T-helper 22 cell (primary cell): ENCODE measurements around the gene ENTREP3.
A peak's percentile ranks its signal among the peaks of the same experiment; 100 is the strongest.
"Not testable (repeated sequence)": the region's sequence is repeated elsewhere in the genome, so short reads cannot be mapped to it uniquely, and the experiment has no call there.

ENCODE experiments used
- DNase-seq: peaks from one replicate; pipeline ENCODE4 v3.0.0-alpha.2; 2020; ENCODE audit warnings: low read depth

ENTREP3 gene, protein sequence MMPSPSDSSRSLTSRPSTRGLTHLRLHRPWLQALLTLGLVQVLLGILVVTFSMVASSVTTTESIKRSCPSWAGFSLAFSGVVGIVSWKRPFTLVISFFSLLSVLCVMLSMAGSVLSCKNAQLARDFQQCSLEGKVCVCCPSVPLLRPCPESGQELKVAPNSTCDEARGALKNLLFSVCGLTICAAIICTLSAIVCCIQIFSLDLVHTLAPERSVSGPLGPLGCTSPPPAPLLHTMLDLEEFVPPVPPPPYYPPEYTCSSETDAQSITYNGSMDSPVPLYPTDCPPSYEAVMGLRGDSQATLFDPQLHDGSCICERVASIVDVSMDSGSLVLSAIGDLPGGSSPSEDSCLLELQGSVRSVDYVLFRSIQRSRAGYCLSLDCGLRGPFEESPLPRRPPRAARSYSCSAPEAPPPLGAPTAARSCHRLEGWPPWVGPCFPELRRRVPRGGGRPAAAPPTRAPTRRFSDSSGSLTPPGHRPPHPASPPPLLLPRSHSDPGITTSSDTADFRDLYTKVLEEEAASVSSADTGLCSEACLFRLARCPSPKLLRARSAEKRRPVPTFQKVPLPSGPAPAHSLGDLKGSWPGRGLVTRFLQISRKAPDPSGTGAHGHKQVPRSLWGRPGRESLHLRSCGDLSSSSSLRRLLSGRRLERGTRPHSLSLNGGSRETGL

DNA sequence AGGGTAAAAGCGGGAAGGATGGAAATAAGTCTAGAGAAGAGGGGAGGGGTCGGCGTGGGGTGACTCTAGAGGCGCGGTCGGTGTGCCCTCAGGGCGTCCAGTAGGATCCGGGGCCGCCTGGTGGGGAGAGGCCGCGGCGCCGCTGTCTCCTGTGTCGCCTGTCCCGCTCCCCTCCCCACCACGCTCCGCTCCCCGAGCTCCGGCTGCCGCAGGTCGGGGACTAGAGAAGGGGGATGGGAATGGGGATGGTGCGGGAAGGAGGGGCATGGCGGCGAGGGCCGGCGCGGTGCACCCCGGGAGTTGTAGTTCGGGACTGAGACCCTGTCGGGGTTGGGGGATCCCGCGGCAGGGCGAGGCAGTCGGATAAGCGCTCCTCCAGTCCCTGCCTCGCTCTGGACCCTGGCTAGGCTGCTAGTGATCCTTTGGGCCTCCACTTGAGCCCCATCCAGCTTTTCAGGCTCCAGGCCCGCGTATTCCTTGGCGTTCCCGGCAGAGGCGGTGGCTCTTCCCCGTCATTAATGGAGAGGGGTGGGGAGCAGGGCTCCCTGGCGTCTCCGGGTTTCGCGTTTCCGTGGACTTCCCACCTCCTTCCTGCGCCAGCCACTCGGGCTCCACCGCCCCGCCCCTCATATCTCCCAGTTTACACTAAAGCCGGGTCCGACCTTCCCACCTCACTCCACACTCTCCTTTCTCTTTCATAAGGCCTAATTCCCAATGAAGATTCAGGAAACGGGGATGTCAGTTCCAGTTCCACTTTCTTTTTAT, at the start of gene ENTREP3:
Gene ENTREP3 (minus strand): TSS at position 241 of the 765 bp plus-strand sequence. CDS start 606 bp downstream, outside the sequence.
- peak; percentile 65 for DNase-seq

DNA sequence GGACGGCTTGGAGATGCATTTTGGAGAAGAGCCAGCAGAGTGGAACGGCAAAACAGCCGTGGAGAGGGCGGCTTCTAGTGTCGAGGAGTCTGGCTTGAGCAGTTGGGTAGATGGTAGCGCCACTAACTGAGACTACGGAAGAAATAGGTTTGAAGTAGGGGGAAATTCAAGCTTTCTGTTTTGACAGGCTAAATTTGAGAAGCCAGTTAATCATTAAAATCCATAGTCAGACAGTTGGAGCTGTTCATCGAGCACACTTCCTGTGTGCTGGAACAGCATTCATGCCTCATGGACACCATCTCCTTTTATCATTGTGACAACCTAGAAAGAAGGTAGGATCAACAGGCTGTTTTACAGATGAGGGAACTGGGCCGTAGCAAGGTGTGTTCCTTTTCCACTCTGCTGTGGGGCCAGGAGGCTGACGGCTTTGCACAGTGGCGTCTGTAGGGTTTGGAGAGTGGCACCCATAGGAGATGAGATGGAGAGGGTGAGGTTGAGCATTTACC, 49.3 kb upstream of the ENTREP3 start:
- no peak for DNase-seq

DNA sequence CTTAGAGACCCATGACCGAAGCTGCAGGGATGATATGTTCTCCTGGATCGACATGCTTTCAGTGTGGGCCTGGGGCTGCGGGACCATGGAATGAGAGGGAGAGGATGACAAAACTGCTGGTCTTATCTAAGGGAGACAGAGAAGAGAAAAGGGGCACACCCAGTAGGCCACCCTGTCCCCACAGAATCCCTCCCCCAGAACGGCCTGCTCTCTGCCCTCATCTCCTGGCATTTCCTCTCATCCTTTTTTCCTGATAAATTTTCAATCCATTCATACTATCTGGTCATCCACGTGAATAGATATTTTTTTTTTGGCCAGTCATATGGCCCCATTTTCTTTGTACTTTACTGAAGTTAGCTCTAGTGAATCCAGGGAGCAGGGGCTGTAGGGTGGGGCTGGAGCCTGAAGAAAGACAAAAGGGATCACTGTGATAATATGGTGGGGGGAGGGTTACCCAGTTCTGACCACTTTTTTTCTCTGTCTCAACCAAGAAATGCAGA, 46.1 kb upstream of the ENTREP3 start, which contains the start of gene PKLR:
Gene PKLR (minus strand): TSS at position 97 of the 500 bp plus-strand sequence. CDS start 43 bp downstream, at position 54.
- no peak for DNase-seq

DNA sequence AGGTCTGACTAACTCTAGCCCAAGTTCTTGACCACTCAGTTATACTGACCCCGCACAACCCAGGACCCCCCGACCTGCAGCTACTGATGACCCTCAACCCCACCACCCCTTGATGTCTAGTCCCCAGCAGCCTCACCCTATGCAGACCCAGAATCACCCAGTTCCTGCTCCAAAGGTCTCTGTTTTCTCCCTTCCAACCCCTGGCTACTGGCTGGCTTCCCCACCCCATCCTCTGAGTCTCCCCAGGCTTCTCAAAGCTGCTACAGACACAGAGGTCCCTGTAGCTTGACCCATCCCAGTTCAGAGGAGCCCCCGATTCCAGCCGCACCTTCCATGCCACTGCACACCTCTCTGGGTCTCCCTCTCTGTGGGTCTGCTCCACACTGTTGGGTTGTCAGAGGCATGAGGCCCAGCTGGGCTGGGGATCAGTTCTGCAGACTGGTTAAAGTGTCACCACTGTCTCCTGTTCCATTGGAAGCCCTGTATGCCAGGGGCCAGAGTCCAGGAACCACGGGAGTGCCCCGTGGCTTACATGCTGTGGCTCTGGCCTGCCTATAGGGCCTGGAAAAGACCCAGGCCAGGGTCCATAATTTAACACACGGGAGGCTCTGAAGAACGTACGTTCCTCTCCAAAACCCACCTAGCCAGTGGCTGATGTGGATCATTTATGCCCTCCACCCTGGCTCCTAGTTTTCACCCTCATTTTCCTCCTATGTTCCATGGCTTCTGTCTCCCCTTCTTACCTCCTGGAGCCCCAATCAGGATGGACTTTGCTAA, 45.5 kb upstream of the ENTREP3 start:
- no peak for DNase-seq

DNA sequence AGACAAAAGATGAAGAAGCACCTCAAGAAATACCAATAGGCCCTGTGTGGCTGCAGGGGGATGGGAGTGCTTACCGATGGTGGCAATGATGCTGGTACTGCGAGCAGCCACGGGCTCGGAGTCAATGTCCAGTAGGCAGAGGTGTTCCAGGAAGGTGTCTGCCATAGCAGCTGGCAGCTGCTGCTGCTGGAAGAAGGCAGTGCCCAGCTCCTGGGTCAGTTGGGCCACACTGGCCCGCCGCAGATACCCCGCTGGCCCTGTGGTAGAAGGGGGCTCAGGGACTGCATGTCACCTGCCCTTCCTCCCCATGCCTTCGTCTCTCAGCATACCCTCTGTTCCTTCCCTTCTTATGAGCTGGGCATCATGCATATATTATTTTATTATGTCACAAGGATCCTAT, 44.7 kb upstream of the ENTREP3 start:
- DNase-seq = no peak

DNA sequence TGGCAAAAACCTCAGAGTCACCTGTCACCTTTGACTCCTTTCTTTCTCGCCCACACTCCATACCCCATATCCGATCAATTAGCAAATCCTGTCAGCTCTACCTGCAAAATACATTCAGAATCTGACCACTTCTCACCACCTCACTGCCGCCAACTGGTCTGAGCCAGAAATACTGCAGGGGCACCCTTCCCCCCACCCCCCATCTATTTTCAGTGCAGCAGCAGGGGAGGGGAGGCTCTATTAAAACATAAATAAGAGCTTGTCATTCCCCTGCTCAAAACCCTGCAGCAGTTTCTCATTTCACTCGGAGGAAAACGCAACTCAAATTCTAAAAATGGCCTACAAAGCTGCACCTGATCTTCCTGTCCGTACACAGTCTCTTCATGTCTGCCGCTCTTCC, 42.1 kb upstream of the ENTREP3 start:
- no peak for DNase-seq

DNA sequence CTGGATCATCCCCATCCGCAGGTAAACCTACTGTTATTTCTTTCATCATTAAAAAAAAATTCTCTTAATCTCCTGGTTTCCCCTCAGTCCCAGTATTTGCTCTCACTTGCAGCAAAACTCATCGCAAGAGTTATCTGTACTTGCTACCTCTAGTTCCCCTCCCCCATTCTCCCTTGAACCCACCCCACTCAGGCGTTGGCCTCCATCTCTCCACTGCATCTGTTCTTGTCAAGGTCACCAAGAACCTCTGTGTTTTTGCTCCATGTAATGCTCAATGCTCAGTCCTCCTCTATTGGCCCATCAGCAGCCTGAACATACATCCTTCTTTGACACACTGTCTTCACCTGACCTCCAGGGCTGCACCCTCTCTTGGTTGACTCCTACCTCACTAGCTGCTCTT, 41.4 kb upstream of the ENTREP3 start:
- DNase-seq = no peak

DNA sequence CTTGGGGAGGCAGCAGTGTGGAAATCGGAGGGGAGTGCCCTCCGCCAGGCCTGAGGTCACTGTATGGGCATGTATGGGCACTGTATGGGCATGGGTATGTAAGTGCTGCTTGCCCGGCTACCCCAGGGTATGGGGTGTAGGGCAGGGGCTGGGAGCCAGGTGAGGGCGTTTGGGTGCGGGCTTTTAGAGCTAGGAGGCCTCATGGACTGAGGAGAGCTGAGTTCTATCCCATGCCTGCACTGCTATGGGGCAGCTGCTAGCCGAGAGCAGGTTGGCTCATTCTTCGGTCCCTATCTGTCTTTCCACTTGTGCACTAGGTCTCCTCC, 40.6 kb upstream of the ENTREP3 start:
- no peak for DNase-seq

DNA sequence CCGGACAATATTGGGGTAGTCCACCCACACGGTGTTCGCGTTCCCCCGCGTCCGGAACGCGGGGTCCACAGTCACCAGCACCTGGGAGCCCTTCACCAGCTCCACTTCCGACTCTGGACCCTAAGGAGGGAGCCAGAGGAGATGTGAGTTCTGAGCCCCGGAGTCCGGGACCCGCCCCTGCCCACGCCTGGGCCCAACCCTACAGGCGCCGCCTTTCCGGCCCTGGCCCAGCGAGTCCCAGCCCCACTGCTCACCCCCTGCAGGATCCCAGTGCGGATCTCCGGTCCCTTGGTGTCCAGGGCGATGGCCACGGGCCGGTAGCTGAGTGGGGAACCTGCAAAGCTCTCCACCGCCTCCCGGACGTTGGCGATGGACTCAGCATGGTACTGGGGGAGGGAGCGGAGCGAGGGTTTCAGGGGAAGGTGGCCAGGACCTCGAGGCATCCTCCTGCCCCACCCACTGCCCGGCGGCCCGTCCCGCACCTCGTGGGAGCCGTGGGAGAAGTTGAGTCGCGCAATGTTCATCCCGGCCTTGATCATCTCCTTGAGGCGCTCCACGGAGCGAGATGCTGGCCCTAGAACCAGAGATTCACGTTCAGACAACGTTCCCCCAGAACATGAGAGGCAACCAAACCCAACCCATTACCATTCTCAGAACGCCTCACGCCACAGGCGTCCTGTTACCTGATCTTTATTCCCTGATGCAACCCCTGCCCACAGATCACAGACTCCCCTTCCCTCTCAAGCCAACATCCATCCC, 40.1 kb upstream of the ENTREP3 start:
- no peak for DNase-seq

DNA sequence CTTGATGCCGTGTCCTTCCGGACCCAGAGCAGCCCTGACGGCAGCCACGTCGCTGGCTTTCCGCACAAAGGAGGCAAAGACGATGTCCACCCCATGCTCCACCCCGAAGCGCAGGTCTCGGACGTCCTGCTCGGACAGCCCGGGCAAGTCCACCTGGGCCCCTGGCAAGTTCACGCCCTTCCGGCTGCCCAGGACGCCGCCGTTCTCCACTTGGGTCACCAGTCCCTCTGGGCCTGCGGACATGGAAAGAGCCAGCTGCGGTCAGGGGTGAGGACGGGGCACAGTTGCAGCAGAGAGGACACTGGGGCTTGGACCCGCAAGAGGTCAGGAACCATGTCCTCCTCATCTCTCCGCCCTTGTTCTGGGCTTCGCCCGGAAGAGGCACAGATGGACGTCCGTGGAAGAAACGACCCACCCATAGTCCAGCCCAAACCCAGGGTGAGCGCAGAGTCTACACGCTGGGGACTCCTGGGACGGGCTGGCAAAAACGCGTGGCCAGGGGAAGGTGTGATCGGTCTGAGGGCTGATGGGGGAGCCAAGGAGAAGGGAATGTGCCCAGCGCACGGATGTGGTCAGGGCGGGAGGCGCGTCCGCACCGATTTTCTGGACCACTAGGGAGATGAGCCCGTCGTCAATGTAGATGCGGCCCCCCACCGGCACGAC, 39.4 kb upstream of the ENTREP3 start:
- no peak for DNase-seq

DNA sequence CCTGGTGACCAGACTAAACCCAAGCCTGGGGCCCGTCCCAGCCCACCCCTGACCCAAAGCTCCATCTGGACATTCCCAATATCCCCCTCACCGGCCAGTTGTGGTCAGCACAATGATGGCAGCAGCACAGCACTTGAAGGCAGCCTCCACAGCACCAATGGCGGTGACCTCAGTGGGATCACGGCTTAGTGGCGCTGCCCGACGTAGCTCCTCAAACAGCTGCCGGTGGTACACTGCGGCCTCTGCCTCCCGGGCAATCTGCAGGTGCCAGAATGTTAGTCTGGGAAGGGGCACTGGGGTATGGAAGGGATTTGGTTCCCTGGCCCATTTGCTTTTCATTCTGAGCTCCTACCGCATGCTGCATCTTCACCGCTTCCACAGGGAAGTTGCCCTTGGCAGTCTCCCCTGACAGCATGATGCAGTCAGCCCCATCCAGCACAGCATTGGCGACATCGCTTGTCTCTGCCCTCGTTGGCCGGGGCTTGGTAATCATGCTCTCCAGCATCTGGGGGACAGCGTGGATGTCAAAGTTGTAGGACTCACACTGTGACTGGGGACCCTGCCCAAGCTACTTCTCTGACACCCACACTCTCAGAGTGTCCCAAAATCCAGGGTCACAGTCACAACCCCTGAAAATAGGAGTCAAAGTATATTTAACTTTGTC, 37.9 kb upstream of the ENTREP3 start:
- DNase-seq = no peak

DNA sequence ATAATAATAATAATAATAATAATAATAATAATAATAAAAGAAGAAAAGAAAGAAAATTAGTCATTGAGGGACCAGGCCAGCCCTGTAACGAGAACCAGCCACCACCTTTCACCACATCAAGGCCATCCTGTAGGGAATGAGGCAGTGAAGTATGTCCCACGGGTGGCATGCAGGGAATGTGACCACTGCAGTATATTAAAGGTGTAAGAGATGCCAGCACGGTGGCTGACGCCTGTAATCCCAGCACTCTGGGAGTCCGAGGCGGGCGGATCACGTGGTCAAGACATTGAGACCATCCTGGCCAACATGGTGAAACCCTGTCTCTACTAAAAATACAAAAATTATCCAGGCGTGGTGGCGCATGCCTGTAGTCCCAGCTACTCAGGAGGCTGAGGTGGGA, 35.7 kb upstream of the ENTREP3 start:
- not testable (repeated sequence) for DNase-seq

DNA sequence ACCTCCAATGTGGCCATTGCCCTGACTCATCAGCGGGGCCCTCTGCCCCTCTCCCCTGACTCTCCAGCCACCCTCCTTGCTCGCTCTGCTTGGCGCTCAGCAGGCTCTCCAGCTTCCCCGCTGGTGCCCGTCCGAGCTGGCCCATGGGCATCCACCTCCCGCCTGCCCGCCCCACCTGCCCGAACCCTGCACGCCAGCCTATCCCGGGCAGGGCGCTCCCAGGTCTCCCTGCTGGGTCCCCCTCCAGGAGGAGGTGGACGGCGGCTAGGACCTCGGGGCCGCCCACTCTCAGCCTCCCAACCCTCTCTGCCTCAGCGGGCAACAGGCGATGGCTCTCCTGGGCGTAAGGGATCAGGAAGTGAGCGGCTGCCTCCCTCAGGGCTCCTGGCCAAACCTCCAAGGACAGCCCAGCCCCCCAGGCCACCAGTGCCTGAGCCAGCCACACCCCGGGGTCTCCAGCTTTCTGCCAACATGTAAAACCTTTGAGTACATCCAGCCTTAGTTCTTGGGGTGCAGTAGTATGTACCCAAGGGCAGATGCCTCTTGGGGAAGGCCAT, 32.8 kb upstream of the ENTREP3 start:
- DNase-seq = no peak

DNA sequence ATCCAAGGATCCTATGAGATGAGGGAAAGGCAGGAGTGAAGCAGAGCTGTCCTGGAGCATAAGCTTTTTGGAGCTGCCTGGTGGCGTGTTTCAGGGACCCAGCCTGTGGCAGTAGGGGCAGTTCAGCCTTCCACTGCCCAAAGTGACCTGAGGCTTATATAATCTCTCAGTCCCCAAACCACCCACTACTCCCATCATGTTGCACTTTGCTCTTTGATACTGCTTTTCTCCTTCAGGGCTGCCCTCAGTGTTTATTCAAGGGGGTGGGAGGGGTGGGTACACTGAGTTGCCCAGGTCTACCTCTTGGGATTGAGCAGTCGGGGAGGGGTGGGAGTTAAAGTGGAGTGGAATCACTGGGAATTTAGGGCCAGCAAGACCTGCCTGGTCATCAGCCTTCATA, 31.3 kb upstream of the ENTREP3 start:
- no peak for DNase-seq

DNA sequence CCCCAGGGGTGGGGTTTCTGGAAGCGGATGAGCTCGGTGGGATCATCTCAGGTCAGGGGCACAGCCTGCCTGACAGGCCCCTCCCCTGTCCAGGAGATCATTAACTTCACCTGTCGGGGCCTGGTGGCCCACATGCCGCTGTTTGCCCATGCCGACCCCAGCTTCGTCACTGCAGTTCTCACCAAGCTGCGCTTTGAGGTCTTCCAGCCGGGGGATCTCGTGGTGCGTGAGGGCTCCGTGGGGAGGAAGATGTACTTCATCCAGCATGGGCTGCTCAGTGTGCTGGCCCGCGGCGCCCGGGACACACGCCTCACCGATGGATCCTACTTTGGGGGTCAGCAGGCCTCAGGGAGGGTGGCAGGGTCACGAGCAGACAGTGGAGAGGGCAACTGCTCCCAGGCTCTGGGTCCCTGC, 30.4 kb upstream of the ENTREP3 start:
- no peak for DNase-seq

DNA sequence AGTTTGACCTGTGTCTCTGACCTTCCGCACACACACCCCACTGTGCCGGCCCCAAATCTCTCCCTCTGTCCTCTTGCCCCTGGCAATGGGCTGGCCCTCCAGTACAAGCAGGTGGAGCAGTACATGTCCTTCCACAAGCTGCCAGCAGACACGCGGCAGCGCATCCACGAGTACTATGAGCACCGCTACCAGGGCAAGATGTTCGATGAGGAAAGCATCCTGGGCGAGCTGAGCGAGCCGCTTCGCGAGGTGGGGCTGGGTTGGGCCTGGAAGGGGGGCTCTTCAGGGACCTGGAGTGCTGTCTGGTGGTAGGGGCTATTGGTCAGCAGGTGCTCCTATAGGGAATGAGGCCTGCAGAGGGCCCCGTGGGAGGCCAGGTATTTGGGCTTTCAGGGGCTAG, 29.8 kb upstream of the ENTREP3 start:
- no peak for DNase-seq

DNA sequence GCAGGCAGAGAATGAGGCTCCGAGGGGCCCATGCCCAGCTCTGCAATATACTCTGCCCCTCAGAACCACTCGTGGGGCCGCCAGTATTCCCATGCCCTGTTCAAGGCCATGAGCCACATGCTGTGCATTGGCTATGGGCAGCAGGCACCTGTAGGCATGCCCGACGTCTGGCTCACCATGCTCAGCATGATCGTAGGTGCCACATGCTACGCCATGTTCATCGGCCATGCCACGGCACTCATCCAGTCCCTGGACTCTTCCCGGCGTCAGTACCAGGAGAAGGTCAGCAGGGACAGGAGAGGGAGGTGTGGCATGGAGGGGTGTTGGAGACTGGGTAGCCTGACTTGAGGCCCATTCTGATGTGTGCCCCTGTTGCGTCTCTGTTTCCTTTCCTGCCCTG, 29.2 kb upstream of the ENTREP3 start:
- no peak for DNase-seq

DNA sequence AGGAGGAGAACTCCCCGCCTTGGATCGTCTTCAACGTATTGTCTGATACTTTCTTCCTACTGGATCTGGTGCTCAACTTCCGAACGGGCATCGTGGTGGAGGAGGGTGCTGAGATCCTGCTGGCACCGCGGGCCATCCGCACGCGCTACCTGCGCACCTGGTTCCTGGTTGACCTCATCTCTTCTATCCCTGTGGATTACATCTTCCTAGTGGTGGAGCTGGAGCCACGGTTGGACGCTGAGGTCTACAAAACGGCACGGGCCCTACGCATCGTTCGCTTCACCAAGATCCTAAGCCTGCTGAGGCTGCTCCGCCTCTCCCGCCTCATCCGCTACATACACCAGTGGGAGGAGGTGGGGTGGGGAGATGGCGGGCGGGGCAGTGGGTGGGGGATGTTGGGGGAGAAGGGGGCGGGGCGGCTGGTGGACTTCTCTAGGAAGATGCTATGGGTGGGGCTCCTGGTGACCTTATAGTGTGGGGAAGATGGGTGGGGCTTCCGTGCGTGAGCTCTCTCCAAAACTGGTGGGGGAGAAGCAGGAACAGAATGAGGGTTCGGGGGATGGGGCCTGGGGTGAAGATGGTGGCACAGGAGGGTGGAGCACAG, 27.3 kb upstream of the ENTREP3 start:
- DNase-seq = no peak

DNA sequence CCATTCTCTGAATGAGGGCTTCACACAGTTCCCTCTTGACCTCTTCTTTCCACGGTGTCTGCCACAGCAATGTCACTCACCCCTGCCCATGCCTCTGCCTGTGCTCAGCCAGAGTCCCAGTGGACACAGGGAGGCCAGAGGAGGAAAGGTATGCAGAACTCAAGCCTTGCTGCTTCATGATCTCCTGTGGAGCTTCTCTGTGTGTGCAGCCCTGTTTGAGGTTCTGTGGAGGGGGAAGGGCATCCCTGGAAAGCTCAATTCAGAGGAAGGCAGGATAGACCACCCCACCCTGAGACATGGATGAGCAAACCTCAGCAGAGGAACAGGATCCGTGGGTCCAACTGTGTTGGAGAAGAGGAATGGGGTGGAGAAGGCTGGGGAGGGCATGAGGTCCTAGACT, 24.0 kb upstream of the ENTREP3 start:
- DNase-seq = no peak
